Osteocyte (in vitro differentiated cells): Measurements from ENCODE around the gene DOHH. TPM values are rescaled to one million over a fixed set of nuclear protein-coding genes. Genes with fewer than 3 reads are reported as not detected.

ENCODE experiments used
- DNase-seq: peaks from one replicate; pipeline ENCODE4 v3.0.0; 2021; ENCODE audit warnings: mixed read lengths; ENCODE audit not compliant: unreplicated experiment; ENCODE audit errors: extremely low spot score
- H3K27ac Mint-ChIP-seq: one replicate; pipeline ENCODE4 v1.8.0; 2021; ENCODE audit warnings: mild to moderate bottlenecking, mixed read lengths; ENCODE audit not compliant: unreplicated experiment
- H3K27me3 Mint-ChIP-seq: one replicate; pipeline ENCODE4 v1.8.0; 2021; ENCODE audit warnings: mixed read lengths; ENCODE audit not compliant: unreplicated experiment
- H3K36me3 Mint-ChIP-seq: one replicate; pipeline ENCODE4 v1.8.0; 2021; ENCODE audit warnings: mixed read lengths; ENCODE audit not compliant: unreplicated experiment
- H3K4me1 Mint-ChIP-seq: one replicate; pipeline ENCODE4 v1.8.0; 2021; ENCODE audit warnings: mixed read lengths; ENCODE audit not compliant: unreplicated experiment
- H3K4me3 Mint-ChIP-seq: one replicate; pipeline ENCODE4 v1.8.0; 2021; ENCODE audit warnings: mild to moderate bottlenecking, moderate library complexity, mixed read lengths; ENCODE audit not compliant: unreplicated experiment
- H3K9me3 Mint-ChIP-seq: one replicate; pipeline ENCODE4 v1.8.0; 2021; ENCODE audit warnings: mixed read lengths; ENCODE audit not compliant: unreplicated experiment
- total RNA-seq: library from RNA; stranded (reverse); gene quantifications from 2 replicates; pipeline ENCODE4 v1.2.1, GENCODE V29; 2021
- TF ChIP-seq, protein P1 (sequence below): fragments of 200-600 bp; sonication (generic); IDR thresholded peaks from 2 replicates; pipeline ENCODE4 v1.5.0; 2021; ENCODE audit warnings: antibody characterized with exemption, mild to moderate bottlenecking, moderate library complexity

Gene DOHH
- total RNA-seq, 1 donor from 2014 or later = 10.8 TPM

DNA sequence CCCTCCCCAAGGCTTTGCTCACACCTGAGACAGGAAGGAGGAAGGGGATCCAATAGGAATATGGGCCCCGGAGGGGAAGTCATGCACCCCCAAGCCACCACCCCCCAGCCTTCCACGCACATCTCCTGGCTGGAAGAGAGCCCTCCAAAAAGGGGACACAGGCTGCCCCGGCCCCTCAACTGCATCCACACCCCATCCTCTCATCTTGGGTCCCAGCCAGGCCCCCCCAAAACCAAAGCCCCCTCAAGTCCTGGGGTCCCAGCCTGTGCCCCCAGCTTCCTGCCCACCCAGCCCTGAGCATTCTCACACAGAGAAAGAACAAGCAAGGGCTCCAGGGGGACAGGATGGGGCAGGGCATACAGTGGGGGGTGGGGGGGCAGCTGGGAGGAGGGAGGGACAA, 32.3 kb downstream of the DOHH start:
- Mint-ChIP-seq H3K9me3 (no peaks in the 10 kb centered on the region), H3K4me1 (peaks cover 13% of the 10 kb centered on the region), H3K27me3 (no peaks in the 10 kb centered on the region), H3K36me3 (peaks cover 2% of the 10 kb centered on the region), H3K4me3 (no peak overlapping the region), H3K27ac (no peak overlapping the region)
- TF ChIP-seq, protein P1, sequence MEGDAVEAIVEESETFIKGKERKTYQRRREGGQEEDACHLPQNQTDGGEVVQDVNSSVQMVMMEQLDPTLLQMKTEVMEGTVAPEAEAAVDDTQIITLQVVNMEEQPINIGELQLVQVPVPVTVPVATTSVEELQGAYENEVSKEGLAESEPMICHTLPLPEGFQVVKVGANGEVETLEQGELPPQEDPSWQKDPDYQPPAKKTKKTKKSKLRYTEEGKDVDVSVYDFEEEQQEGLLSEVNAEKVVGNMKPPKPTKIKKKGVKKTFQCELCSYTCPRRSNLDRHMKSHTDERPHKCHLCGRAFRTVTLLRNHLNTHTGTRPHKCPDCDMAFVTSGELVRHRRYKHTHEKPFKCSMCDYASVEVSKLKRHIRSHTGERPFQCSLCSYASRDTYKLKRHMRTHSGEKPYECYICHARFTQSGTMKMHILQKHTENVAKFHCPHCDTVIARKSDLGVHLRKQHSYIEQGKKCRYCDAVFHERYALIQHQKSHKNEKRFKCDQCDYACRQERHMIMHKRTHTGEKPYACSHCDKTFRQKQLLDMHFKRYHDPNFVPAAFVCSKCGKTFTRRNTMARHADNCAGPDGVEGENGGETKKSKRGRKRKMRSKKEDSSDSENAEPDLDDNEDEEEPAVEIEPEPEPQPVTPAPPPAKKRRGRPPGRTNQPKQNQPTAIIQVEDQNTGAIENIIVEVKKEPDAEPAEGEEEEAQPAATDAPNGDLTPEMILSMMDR = no peak
- no peak for DNase-seq

DNA sequence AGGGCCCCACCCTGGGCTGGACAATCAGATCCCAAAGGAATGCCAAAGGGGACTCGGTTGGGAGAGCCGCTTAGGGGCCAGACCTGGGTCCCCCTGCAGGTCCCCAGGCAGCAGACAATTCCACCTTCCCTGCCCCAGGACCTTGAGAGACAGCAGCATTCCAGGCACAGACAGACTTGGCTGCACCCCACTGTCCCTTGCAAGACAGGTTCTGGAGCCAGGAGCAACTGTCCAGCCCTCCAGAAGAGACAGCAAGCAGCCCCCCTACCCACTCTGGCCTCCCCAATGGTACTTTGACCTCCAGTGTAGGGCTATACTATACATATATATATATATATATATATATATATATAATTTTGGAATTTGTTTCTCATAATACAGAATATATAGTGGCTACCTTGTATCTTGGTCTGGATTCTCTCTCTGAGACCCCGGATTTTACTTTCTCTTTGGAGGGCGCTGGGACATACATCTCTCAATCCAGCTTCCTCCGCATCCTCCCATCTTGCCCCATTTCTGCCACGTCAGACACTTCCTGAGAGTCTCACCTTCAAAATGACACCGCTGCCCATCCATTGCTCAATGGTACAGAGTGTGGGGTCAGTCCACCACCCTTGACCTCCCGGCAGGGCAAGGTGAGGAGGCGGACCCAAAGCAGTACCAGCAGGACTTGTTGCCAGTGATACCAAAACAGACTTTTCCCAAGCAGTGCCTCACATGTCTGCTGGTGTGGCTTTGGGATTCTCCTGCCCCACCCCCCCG, 32.9 kb downstream of the DOHH start:
- no peak for DNase-seq
- Mint-ChIP-seq H3K4me3 (no peak overlapping the region), H3K36me3 (peaks cover 4% of the 10 kb centered on the region), H3K27me3 (no peaks in the 10 kb centered on the region), H3K4me1 (peaks cover 15% of the 10 kb centered on the region), H3K27ac (no peak overlapping the region), H3K9me3 (no peaks in the 10 kb centered on the region)
- TF ChIP-seq, protein P1 = no peak

DNA sequence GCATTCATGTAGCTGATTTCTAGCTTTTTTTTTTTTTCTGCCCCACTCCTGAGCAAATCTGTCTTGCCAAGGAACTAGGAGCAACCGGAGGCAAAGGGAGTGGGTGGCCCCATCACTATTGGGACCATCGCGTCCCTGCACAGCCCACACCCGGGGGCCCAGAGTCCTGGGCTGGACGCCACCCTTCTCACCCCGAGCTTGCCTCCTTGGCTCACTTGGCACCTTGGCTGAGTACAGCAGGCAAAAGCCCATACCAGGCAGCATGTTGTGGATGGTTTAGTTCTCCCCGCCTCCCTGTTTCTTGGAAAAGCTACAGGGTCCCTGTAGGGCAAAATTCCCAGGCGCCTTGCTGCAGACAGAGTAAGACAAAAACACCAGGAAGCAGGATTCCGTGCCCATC, 33.8 kb downstream of the DOHH start:
- H3K9me3 Mint-ChIP-seq = no peaks in the 10 kb centered on the region
- H3K4me3 Mint-ChIP-seq = no peak overlapping the region
- TF ChIP-seq, protein P1 = no peak
- H3K36me3 Mint-ChIP-seq = peaks cover 5% of the 10 kb centered on the region
- no peak for DNase-seq
- no peak overlapping the region for H3K27ac Mint-ChIP-seq
- no peaks in the 10 kb centered on the region for H3K27me3 Mint-ChIP-seq
- H3K4me1 Mint-ChIP-seq = peaks cover 15% of the 10 kb centered on the region

DNA sequence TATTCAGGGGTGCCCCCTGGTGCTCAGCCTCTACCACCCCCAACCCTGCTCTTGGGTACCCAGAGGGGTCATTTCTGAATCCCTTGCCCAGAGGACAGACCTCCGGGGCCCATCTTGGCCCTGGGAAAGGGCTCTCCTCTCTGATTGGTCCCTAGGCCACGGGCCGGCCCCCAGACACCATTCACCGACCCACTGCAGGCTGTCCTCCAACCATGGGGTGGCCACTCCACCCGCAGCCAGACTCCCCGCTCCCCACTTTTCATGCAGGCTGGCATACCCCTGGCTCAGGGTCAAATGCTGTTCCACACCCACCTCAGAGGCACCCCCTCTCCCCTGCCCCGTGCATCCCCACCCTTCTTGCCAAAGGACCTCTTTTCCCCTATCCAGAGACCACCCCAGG, 34.9 kb downstream of the DOHH start:
- DNase-seq = no peak
- no peak overlapping the region for H3K4me3 Mint-ChIP-seq
- no peaks in the 10 kb centered on the region for H3K9me3 Mint-ChIP-seq
- peaks cover 14% of the 10 kb centered on the region for H3K4me1 Mint-ChIP-seq
- no peaks in the 10 kb centered on the region for H3K27me3 Mint-ChIP-seq
- TF ChIP-seq, protein P1 = no peak
- no peak overlapping the region for H3K27ac Mint-ChIP-seq
- peaks cover 5% of the 10 kb centered on the region for H3K36me3 Mint-ChIP-seq

DNA sequence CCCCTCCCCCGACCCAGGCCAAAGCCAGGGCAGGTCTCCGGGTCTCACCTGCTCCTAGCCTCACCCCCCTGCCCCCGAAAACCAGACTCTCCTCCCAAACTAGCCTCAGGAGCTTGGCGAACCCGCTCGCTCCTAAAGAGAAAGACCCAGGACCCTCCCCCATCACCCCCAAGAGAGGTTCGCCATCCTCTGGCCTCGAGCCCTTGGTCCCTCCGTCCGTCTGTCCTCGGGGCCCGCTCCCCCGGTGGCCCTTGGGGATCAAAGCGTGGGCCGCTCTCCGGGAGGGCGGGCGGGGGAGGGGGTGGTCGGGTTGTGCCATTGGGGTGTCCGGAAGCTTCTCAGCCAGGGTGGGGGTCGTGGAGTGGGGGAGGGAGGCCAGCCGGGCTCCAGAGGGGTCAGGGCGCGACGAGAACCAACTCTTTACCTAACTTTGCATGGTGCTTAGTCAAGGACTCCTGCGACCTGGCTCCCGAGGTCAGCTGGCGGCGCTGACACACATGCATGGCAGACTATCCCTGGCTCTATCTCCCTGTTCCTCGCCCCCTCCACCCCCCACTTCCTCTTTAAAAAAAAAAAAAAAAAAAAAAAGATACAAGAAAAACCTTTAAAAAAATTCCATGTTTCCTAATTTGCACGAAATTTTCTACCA, 35.8 kb downstream of the DOHH start:
- Mint-ChIP-seq H3K36me3 (peaks cover 8% of the 10 kb centered on the region), H3K4me1 (peaks cover 19% of the 10 kb centered on the region), H3K4me3 (no peak overlapping the region), H3K27me3 (no peaks in the 10 kb centered on the region), H3K27ac (no peak overlapping the region), H3K9me3 (no peaks in the 10 kb centered on the region)
- no peak for DNase-seq
- TF ChIP-seq, protein P1 = no peak
